HUDEP-2 (cell line): ENCODE results near the gene BOLA3.
"Not testable (repeated sequence)": the region's sequence is repeated elsewhere in the genome, so short reads cannot be mapped to it uniquely, and the experiment has no call there.

ENCODE experiments used
- DNase-seq, 76 experiments: peaks; one replicate each; lab custom pipeline; 2025; ENCODE audit not compliant: unreplicated experiment in 76 of 76; lab: John Stamatoyannopoulos, UW

BOLA3 gene

DNA sequence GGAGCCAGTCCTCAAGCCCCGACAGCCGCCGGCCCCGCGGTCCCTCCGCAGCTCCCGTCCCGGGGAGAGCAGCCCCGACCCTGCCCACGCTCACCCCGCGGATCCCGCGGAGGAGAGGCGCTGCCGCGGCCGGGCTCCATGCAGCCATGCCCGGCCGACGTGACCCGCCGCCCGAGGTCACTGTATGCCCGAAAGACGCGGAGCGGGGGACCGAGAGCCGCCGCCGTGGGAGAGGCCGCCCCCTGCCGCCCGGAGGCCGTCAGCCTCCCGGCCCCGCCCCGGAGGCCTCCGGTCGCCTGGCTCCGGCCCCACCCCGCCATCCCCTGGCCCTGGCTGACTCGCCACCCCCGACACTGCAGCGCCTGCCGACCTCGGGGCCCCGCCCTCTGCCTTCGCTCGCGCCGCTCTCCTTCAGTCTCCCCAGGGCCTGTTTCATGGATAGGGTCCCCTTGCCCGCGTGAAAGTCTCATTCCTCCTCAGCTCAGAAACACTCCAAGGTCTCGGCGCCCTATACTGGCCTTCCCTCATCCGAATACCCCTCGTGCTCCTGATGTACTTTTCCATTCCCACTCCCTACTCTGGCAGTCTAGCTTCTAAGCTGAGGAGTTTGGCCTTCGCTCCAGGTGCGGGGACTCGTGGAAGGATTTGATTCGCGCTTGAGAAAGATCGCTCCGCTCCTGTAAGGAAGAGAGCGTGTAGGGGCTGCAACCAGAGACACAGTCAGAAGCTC is at the start of gene BOLA3:
Gene BOLA3 (minus strand): TSS at position 186 of the 730 bp plus-strand sequence. CDS start 38 bp downstream, at position 148.
- peak in 73 of 76 experiments; percentile 34 to 91 (median 82) for DNase-seq

DNA sequence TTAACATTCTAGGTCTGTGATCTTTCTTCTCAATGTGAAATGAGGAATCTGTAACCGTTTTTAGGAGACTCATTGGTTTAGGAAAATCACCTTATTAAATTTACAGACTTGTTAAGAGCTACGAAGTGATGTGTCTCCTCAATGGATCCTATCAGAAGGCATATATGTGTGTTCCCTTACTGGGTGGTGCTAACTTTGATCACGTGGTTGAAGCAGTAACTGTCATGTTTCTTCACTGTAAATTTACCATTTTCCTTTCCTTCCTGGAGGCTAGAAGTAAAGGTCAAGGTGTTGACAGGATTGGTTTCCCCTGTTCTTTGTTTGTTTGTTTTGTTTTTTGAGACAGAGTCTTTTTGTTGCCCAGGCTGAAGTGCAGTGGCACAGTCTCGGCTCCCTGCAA is 49.3 kb upstream of the BOLA3 start:
- DNase-seq: peak in 6 of 76 experiments; percentile 7 to 30 (median 14)

DNA sequence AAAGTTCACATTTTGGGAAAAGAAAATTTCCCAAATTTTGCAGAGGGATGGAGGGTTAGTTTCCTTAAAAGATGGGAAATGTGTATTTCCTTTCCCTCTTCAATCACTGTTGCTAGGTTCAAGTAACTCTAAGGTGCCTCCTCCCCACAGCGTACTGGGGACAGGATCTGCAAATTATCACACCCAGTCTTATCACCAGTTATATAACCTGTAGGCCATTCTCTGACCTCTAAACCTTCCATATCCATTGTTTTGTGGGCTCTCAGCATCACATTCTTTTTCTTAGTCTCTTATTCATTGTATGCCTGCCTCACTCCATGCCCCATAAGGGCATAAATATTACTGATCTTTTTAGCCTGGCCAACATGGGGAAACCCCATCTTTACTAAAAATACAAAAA is 47.1 kb upstream of the BOLA3 start:
- DNase-seq: no peak

GRCh38 chr2:74191596-74192380 is 44.1 kb upstream of the BOLA3 start:
- DNase-seq: no peak

- DNase-seq: no peak
Measured at GRCh38 chr2:74188696-74189095, 41.0 kb upstream of the BOLA3 start.

DNA sequence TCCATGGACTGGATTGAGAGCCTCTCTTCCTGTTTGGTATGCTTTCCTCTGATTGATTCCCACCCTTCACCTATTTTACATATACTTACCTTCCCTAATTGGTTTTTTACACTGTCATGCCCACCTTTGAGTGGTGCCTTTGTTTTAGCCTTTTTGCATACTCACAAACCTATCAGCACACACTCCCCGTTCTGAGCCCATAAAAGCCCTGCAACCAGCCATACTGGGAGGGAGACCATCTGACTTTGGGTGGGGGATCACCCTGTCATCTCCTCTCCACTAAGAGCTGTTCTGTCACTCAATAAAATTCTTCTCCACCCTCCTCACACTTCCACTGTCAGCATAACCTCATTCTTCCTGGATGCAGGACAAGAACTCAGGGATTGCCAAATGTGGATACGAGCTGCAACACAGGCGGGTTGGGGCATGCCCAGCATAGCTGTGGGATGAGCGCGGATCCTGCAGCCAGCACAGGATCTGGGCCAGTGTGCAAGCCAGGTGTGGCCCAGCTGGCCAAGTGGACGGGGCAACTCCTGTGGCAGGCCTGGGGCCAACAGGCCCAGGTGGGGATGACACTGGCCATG is 40.4 kb upstream of the BOLA3 start:
- DNase-seq: no peak

DNA sequence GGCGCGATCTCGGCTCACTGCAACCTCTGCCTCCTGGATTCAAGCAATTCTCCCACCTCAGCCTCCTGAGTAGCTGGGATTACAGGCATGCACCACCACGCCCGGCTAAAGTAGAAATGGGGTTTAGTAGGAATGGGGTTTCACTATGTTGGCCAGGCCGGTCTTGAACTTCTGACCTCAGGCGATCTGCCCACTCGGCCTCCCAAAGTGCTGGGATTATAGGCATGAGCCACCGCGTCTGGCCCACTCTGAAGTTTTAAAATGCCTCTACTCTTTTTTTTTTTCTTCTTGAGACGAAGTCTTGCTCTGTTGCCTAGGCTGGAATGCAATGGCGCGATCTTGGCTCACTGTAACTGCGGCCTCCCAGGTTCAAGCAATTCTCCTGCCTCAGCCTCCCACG is 39.0 kb upstream of the BOLA3 start:
- not testable (repeated sequence) for DNase-seq

GRCh38 chr2:74186038-74186437 is 38.3 kb upstream of the BOLA3 start:
- DNase-seq: peak in 69 of 76 experiments; percentile 8 to 84 (median 56)

- DNase-seq: no peak
Measured at GRCh38 chr2:74183878-74184277, 36.2 kb upstream of the BOLA3 start.

GRCh38 chr2:74181739-74182138 is 34.0 kb upstream of the BOLA3 start:
- peak in 62 of 76 experiments; percentile 8 to 73 (median 36) for DNase-seq

- no peak for DNase-seq
Measured at GRCh38 chr2:74179063-74179865, 31.6 kb upstream of the BOLA3 start.

- DNase-seq: peak in 75 of 76 experiments; percentile 83 to 99 (median 97)
Measured at GRCh38 chr2:74178211-74179062, 30.7 kb upstream of the BOLA3 start, which contains the start of gene MOB1A. Gene MOB1A, minus strand, starts transcription at chr2:74178879. Its CDS starts 205 bp downstream, at chr2:74178674.

DNA sequence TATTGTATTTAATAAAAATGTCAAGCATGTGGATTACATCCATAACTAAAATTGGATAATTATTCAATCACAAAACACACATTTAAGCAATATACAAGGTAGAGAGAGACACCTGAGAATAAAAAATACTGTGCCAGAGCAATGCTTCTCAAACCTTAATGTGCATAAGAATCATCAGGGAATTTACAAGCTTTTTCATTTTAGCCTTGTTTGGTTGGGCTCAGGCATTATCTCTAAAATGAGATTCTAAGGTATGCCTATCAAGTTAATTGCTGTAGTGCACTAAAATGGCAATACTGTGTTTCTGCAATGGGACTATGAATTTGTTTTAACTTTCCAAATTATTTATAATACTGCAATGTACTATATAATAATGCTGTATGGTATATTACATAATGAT is 30.0 kb upstream of the BOLA3 start:
- DNase-seq: no peak

DNA sequence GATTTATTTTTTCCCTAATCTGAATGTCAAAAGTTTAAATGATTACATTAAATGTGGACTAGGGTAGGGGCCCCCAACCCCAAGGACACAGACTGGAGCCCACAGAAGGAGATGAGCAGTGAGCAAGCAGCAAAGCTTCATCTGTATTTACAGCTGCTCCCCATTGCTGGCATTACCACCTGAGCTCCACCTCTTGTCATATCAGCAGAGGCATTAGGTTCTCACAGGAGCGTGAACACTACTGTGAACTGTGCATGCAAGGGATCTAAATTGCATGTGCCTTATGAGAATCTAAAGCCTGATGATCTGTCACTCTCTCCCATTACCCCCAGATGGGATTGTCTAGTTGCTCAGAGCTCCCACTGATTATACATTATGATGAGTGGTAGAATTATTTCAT is 27.2 kb upstream of the BOLA3 start:
- DNase-seq: no peak

DNA sequence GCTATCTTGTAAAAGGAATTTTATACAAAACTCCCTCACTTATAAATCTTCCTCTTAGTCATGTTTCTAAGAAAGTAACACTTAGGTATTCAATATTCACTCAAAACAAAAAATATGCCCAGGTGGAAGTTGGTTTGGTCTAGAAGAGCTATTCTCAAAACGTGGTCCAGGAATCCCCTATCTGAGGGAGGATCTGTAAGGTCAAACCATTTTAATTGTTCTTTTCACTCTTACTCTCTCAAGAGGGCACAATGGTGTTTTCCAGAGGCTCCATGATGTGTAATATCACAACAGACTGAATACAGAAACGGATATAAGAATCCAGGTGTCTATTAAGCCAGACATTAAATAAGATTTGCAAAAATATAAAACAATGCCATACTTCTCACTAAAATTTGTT is 21.0 kb upstream of the BOLA3 start:
- DNase-seq: no peak

GRCh38 chr2:74164761-74165160 is 17.0 kb upstream of the BOLA3 start:
- no peak for DNase-seq

DNA sequence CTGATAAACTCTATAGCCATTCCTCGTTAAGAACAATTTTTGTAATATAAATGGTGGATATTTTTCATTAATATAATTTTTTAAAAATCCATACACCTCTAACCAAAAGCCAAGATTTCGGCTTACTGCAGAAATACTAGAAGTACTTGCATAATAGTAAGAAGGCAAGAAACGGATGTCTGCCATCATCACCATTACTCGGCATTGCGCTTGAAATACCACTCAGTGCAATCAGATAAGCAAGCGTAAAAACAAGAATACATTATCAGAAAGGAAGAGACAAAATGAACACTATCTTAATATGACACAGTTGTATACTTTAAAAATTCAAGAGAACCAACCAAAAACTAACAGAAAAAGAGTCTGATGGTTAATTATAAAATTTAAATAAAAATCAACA is 15.2 kb upstream of the BOLA3 start:
- DNase-seq: no peak

GRCh38 chr2:74155830-74156229 is 8.1 kb upstream of the BOLA3 start:
- peak in 3 of 76 experiments; percentile 6 to 40 (median 12) for DNase-seq

- no peak for DNase-seq
Measured at GRCh38 chr2:74152954-74153353, 5.2 kb upstream of the BOLA3 start.
